Activated T-helper 17 cell treated with anti-CD3 and anti-CD28 coated beads, Interleukin-2, amount 50 U/mL, for 72 hours (primary cell): ENCODE data around the gene DPF3. TPM values are rescaled to one million over a fixed set of nuclear protein-coding genes. Genes with fewer than 3 reads are reported as not detected.

Experiments used
- ATAC-seq: fragments of 150-1000 bp; cut with Tn5 transposase; replicated peaks from 2 replicates; pipeline ENCODE4 v1.10.0; 2021; ENCODE audit warnings: mild to moderate bottlenecking, moderate library complexity
- H3K27ac Mint-ChIP-seq: one replicate; pipeline ENCODE4 v1.8.0; 2022; ENCODE audit warnings: mixed read lengths
- H3K27me3 Mint-ChIP-seq: one replicate; pipeline ENCODE4 v1.8.0; 2022; ENCODE audit warnings: mixed read lengths
- H3K36me3 Mint-ChIP-seq: one replicate; pipeline ENCODE4 v1.8.0; 2022; ENCODE audit warnings: low read depth, mild to moderate bottlenecking, mixed read lengths
- H3K4me1 Mint-ChIP-seq: one replicate; pipeline ENCODE4 v1.8.0; 2022; ENCODE audit warnings: mixed read lengths
- H3K4me3 Mint-ChIP-seq: one replicate; pipeline ENCODE4 v1.8.0; 2022; ENCODE audit warnings: mild to moderate bottlenecking, mixed read lengths
- H3K9me3 Mint-ChIP-seq: one replicate; pipeline ENCODE4 v1.8.0; 2022; ENCODE audit warnings: mixed read lengths
- total RNA-seq, 2 donors: library from RNA; stranded (reverse); gene quantifications; one replicate each; pipeline ENCODE4 v1.2.3, GENCODE V29; 2022

DPF3 gene
- total RNA-seq, 2 donors from 2014 or later: 0.13 to 0.30 TPM

DNA sequence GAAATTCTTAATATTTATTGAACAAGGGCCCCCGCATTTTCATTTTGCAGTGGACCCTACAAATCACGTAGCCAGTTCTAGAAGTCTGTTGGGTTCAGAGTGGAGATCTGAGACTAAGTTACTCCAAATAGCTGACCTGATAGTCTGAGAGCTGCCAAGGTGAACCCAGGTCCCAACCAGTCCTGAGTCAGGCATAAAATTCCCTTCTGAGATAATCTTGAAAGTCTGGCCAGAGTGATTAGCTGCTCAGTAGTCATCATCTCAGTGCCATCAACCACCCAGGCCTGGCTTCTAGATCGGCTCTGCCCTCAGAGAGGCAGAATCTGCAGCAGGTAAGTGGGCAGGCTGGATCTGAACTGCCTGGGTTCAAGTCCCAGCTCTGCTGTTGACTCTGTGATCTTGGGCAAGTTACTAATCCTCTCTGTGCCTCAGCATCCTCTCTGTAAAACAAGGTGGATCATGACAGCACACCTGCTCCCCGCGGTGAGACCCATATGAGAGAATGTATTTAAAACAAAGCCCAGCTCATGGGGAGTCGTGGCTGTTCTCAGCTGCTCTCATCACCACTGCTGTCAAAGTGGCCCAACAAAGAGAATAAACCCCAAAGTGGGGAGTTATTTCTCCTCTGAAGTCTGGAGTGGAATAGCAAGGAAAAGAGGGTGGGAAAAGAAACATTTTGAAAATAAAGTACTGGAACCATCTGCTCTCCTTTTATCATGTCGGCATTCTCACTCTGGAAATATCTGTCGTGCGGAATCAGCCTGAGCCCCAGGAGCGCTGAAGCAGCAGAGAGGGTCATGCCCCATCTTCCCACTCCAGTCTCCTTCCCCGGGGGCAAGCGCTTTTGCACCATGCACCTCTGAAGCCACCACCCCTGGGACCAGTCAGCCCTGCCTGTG is 193.3 kb downstream of the DPF3 start:
- peak; percentile 47 for ATAC-seq
- no peak overlapping the region for H3K4me3 Mint-ChIP-seq
- H3K36me3 Mint-ChIP-seq: no peaks in the 10 kb centered on the region
- no peaks in the 10 kb centered on the region for H3K27me3 Mint-ChIP-seq
- no peaks in the 10 kb centered on the region for H3K9me3 Mint-ChIP-seq
- no peaks in the 10 kb centered on the region for H3K4me1 Mint-ChIP-seq
- H3K27ac Mint-ChIP-seq: no peak overlapping the region

DNA sequence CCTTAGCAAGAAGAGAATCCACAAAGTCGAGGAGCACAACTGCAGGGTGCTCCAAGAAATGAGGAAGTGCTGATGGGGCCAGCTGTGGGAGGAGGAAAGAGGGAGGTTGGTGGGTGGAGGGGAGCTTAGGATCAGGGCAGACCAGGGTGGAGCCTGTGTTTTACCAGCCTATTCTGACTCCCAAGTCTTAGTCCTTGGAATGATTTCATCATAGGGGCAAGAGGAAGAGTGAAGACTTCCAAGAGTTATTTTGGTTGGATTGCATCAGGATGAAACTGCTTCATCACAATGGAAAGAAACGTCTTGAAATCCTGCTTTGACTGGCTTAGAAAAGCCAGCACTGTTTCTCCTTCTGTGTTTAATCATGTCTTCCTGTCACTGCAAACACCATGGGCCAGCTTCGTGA is 194.0 kb downstream of the DPF3 start:
- Mint-ChIP-seq H3K27ac (no peak overlapping the region), H3K27me3 (no peaks in the 10 kb centered on the region), H3K4me3 (no peak overlapping the region), H3K9me3 (no peaks in the 10 kb centered on the region), H3K36me3 (no peaks in the 10 kb centered on the region), H3K4me1 (no peaks in the 10 kb centered on the region)
- no peak for ATAC-seq

DNA sequence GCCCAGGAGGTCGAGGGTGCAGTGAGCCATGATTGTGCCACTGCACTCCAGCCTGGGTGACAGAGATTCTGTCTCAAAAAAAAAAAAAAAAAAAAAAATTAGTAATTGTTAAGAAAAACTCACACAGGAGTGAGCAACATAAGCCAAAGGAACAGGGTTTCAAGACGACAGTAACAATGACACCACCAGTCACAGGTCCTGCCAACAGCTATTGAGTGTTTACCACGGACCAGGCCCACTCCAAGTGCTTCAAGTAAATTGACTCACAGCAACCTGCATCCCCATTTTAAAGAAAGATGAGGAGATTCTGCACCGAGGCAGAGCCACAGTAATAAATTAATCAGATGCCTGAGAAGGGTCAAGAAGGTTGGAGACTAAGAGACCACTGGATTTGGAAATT is 194.5 kb downstream of the DPF3 start:
- Mint-ChIP-seq H3K9me3 (no peaks in the 10 kb centered on the region), H3K4me3 (no peak overlapping the region), H3K4me1 (no peaks in the 10 kb centered on the region), H3K27ac (no peak overlapping the region), H3K36me3 (no peaks in the 10 kb centered on the region), H3K27me3 (no peaks in the 10 kb centered on the region)
- ATAC-seq: peak; percentile 31

DNA sequence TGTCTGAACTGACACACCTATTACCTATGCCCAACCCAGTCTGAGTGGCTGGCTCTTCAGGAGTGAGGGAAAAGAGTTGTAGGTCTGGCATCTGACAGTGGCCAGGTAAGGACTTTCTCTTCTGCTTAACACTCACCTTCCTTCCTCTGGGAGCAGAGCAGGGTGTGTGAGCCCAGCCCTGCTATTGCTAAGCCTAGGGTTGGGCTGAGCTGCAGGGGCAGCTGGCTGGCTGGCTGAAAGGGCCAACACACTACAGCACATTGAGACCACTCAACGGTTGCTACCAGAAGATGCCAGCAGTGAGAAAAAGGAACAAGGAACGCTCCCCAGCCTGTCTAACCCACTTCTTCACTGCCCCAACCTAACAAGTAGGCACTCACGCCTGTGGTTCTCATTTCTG is 201.2 kb downstream of the DPF3 start:
- Mint-ChIP-seq H3K4me1 (peaks cover 5% of the 10 kb centered on the region), H3K4me3 (no peak overlapping the region), H3K36me3 (no peaks in the 10 kb centered on the region), H3K27me3 (peaks cover 4% of the 10 kb centered on the region), H3K9me3 (peaks cover 4% of the 10 kb centered on the region), H3K27ac (no peak overlapping the region)
- no peak for ATAC-seq

DNA sequence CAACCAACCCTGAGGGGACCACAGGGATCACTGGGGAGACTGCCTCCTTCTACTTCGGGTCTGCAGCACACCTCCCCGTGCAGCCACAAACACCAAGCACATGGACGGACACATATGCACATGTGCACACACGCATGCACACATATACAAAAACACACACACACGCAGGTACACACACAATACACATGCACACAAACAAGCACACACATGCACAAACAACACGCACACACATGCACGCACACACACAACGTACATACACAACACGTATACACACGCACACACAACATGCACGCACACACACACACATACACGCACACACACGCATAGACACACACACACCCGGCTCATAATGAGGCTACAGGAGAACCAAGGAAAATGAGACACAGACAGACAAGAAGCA is 203.6 kb downstream of the DPF3 start:
- no peaks in the 10 kb centered on the region for H3K36me3 Mint-ChIP-seq
- peaks cover 4% of the 10 kb centered on the region for H3K27me3 Mint-ChIP-seq
- no peak for ATAC-seq
- peaks cover 5% of the 10 kb centered on the region for H3K4me1 Mint-ChIP-seq
- no peak overlapping the region for H3K27ac Mint-ChIP-seq
- no peak overlapping the region for H3K4me3 Mint-ChIP-seq
- H3K9me3 Mint-ChIP-seq: peaks cover 4% of the 10 kb centered on the region

DNA sequence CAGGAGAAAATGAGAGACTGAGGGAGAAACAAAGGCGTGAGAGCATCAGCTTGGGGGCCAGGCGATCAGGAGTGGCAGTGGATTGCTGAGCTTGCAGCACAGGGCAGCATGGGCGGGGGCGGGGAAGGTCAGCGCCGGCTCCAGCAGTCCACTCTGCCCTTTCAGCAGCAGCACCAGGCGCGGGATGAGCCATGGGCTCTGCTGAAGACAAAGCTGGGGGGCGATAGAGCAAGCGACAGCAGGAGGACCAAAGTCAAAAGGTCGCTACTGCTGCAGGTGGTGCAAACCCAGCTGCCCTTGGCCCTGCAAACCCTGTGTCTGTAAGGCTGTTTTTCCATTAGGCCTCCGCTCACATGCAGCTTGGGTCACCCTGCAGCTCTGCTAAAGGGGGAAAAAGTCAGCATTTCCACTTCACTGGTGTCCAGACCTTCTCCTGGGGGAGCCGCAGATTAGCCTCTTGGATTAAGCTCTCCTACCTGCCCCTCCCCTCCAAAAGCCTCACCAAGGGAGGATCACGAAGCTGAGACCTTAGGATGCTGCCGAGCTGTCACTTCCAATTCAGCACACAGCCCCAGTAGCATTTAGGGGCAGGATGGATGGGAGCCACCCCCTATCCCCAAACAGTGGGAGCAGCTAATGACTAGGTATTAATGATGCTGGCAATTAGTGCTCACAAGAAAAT is 204.8 kb downstream of the DPF3 start:
- Mint-ChIP-seq H3K36me3 (no peaks in the 10 kb centered on the region), H3K27me3 (peaks cover 4% of the 10 kb centered on the region), H3K9me3 (peaks cover 4% of the 10 kb centered on the region), H3K4me1 (peaks cover 5% of the 10 kb centered on the region), H3K4me3 (no peak overlapping the region), H3K27ac (peak overlapping the region; percentile 65)
- no peak for ATAC-seq

DNA sequence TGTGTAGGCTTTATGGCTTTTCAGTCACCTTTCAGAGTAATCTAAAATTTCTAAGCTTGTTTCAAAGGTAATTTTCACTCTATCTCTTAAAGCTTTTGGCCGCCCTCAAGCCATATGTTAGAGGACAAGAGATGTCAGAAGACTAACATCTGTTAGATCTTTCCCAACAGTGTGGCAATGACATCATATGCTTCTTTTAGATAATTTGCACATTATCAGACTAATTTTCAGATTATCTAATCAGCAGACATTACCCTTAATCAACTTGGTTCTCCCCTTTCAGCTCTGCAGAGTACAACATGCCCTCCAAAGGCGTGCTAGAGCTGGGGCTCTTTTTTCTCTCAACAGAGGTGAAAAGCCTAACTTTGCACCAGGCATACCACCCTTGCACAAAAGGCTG is 207.1 kb downstream of the DPF3 start:
- no peak for ATAC-seq
- H3K36me3 Mint-ChIP-seq: no peaks in the 10 kb centered on the region
- peaks cover 4% of the 10 kb centered on the region for H3K9me3 Mint-ChIP-seq
- H3K4me1 Mint-ChIP-seq: peaks cover 5% of the 10 kb centered on the region
- no peak overlapping the region for H3K4me3 Mint-ChIP-seq
- no peak overlapping the region for H3K27ac Mint-ChIP-seq
- peaks cover 4% of the 10 kb centered on the region for H3K27me3 Mint-ChIP-seq

DNA sequence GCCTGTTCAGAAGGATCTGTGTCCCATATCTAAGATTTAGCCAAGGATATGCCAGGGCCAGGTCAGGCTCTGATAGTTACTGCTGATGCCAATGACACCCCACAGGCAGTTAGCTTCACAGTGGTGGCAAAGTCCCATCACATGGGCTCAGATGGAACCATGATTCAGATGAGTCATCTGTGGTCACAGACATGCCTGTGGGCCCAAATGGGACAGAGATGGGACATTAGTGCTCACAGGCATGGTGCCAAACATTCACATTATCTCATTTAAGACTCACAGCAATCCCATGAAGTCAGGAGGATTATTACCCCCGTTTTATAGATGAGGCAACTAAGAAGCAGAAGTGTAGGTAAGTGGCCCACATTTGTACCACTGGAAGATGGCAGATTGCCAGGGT is 207.8 kb downstream of the DPF3 start:
- Mint-ChIP-seq H3K9me3 (peaks cover 4% of the 10 kb centered on the region), H3K4me1 (peaks cover 5% of the 10 kb centered on the region), H3K27me3 (peaks cover 4% of the 10 kb centered on the region), H3K36me3 (no peaks in the 10 kb centered on the region), H3K4me3 (no peak overlapping the region), H3K27ac (no peak overlapping the region)
- ATAC-seq: no peak

DNA sequence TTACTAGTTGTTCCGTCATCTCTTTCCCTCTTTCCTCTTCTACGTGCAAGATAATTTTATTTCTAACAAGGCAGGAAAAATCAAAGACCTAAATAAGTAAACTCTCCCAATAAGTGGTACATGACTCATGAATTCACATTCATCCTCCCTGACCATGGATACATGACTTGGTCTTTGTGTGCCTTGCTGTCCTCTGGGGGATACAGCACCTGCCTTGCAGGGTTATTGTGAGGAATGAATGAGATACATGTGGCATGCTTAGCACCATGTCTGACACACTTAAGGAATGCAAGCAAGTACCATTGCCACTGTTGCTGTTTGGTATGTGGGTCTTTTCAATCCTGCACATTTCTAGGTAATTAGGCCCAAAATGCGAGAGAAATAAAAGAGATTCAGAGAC is 208.4 kb downstream of the DPF3 start:
- H3K9me3 Mint-ChIP-seq: peaks cover 1% of the 10 kb centered on the region
- H3K4me3 Mint-ChIP-seq: no peak overlapping the region
- H3K27me3 Mint-ChIP-seq: peaks cover 2% of the 10 kb centered on the region
- ATAC-seq: no peak
- H3K36me3 Mint-ChIP-seq: no peaks in the 10 kb centered on the region
- peaks cover 2% of the 10 kb centered on the region for H3K4me1 Mint-ChIP-seq
- H3K27ac Mint-ChIP-seq: no peak overlapping the region

DNA sequence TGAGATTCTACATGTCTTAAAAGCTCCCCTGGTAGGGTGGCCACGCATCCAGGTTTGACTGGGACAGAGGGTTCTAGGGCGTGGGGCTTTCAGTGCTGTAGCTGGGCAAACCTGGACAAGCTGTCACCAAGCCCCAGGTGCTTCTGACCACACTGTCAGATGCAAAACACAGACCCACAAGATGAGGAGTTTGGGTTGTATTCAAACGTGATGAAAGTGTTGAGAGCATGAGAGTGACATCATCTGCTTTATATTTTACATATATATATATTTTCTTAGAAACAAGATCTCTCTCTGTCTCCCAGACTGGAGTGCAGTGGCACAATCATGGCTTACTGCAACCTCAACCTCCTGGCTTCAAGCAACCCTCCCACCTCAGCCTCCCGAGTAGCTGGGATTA is 210.1 kb downstream of the DPF3 start:
- no peaks in the 10 kb centered on the region for H3K9me3 Mint-ChIP-seq
- no peak overlapping the region for H3K4me3 Mint-ChIP-seq
- no peaks in the 10 kb centered on the region for H3K4me1 Mint-ChIP-seq
- ATAC-seq: no peak
- no peaks in the 10 kb centered on the region for H3K27me3 Mint-ChIP-seq
- H3K36me3 Mint-ChIP-seq: no peaks in the 10 kb centered on the region
- no peak overlapping the region for H3K27ac Mint-ChIP-seq

DNA sequence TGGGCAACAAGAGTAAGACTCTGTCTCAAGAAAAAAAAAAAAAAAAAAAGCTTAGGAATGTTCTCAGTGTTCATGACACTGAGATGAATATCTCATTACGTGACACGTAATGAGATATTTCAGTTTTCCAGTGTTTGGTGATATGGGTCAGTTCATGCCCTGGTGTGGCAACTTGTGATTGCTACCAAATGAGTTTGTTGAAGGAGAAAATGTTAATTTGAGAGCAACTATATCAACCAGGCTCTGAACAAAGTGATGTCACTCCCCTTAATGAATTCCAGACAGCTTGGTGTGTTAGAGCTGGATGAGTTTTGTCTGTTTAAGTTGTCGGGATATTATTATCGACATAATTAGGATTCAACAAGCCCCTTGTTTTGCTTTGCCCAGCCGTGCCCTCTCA is 211.7 kb downstream of the DPF3 start:
- Mint-ChIP-seq H3K4me1 (no peaks in the 10 kb centered on the region), H3K9me3 (no peaks in the 10 kb centered on the region), H3K27me3 (no peaks in the 10 kb centered on the region), H3K4me3 (no peak overlapping the region), H3K27ac (no peak overlapping the region), H3K36me3 (no peaks in the 10 kb centered on the region)
- no peak for ATAC-seq

DNA sequence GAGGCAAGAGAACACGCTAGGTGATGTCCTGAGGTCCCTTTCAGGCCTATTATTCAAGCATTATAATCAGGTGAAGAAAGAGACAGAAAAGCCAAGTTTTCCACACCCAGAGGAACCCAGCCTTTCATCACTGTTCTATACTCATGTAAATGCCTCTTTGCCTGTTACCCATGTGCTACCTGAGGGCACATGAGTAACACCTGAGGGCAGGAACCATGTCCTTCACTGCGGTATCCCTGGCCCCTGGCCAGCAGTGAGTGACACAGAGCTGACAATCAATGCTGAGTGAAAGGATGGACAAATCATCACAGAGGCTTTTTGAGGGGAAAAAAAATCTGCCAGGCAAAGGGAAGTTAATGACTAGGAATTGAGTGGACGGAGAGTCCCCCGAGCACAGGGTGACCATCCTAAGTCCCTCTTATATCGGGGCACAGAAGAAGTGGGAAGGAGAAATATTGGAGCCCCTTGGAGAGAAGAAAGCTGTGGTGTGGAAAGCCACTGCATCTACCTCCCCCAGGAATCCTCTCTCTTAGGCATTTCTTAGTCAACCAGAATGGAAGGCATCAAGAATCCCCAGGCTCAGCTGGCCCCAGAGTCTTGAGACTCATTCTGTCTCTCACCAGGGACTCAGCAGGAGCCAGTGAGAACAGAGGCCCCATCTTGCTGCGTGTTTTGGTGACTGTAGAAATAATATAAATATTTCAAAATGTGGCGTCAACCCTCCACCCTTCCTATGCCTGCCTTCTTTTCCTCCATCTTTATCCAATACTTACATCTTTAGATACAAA is 212.9 kb downstream of the DPF3 start:
- H3K36me3 Mint-ChIP-seq: no peaks in the 10 kb centered on the region
- peaks cover 3% of the 10 kb centered on the region for H3K27me3 Mint-ChIP-seq
- no peaks in the 10 kb centered on the region for H3K9me3 Mint-ChIP-seq
- H3K4me1 Mint-ChIP-seq: no peaks in the 10 kb centered on the region
- ATAC-seq: no peak
- no peak overlapping the region for H3K27ac Mint-ChIP-seq
- no peak overlapping the region for H3K4me3 Mint-ChIP-seq

DNA sequence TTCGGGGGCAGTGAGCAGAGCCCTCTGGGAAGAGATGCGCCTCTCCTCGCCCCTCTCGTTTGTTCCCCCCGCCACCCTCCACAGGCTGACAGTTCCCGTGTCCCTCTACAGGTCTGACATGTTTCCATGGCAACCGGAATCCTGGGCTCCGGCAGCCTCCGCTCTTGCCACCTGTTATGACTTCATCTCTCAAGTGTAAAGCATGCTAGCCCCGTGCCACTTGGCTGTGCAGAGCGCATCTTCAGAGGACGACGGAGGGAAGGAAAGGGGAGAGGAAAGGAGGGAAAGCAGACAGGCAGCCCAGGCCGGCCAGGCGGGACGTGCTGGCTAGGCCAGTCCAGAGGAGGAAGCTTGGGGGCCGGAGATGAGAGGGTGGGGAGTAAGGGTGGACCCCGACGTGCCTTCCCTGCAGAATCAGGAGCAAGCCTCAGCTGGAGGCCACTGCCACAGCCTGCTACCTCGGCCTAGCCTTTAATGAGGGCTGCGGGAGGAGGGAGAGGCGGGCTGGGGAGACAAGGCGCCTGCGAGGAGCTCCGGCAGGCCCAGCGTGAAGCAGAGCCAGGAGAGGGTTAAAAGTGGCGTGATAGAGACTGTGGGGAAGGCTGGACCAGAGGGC is 214.3 kb downstream of the DPF3 start:
- H3K27ac Mint-ChIP-seq: no peak overlapping the region
- no peaks in the 10 kb centered on the region for H3K4me1 Mint-ChIP-seq
- H3K27me3 Mint-ChIP-seq: peaks cover 3% of the 10 kb centered on the region
- H3K4me3 Mint-ChIP-seq: no peak overlapping the region
- no peaks in the 10 kb centered on the region for H3K36me3 Mint-ChIP-seq
- ATAC-seq: no peak
- no peaks in the 10 kb centered on the region for H3K9me3 Mint-ChIP-seq

DNA sequence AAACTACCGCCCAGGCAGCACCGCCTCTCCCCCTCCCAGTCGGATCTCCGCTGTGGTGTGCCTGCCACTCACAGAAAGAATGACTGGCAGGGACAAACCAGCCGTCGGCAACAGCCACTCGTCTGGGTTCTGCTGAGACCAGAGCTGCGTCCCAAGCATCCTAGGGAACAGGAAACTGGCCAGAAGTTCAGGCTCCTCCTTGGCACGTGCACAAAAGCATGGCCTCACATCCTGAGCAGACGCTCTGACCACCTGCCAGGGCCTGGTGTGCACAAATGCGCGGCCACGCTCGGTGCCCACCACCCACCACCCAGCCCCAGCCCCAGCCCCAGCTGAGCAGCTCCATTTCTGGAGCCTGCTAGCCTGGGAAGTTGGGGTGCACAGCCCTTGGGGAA is 214.8 kb downstream of the DPF3 start:
- H3K36me3 Mint-ChIP-seq: no peaks in the 10 kb centered on the region
- H3K4me1 Mint-ChIP-seq: no peaks in the 10 kb centered on the region
- no peak overlapping the region for H3K4me3 Mint-ChIP-seq
- H3K27me3 Mint-ChIP-seq: peaks cover 3% of the 10 kb centered on the region
- ATAC-seq: no peak
- no peaks in the 10 kb centered on the region for H3K9me3 Mint-ChIP-seq
- H3K27ac Mint-ChIP-seq: no peak overlapping the region
